ENCODE results near the gene LYSMD3. TPM values are rescaled to one million over a fixed set of nuclear protein-coding genes. Genes with fewer than 3 reads are reported as not detected.
A peak's percentile ranks its signal among the peaks of the same experiment; 100 is the strongest.

LYSMD3 gene
- total and polyA plus RNA-seq, 9 of the 15 experiments (the other 6 are each of a cell fraction or from before 2014, with no cell fraction given): 9.5 to 42.3 (median 20.7) TPM

GRCh38 chr5:90474235-90475107, 54.9 kb downstream of the LYSMD3 start, which contains the start of the genes MBLAC2 and POLR3G (continued):
- TF ChIP-seq THAP7 (CRISPR knock-in tag; IDR thresholded peaks at IDR 0.05) (no peak), PHF8 (IDR thresholded peaks at IDR 0.05; ENCODE audit: borderline replicate concordance, low read length) (peak; percentile 95), TCF15 (CRISPR knock-in tag; IDR thresholded peaks at IDR 0.05) (no peak), EHMT2 (IDR thresholded peaks at IDR 0.05) (no peak), ZNF655 (CRISPR knock-in tag; IDR thresholded peaks at IDR 0.05) (no peak), ZNF121 (CRISPR knock-in tag; conservative IDR thresholded peaks at IDR 0.05) (0 out of 2 replicates have a peak, but pooled peaks have one; percentile 10), ZNF584 (CRISPR knock-in tag; IDR thresholded peaks at IDR 0.05; ENCODE audit: low read depth) (no peak; the same call in 1 of the 2 replicates), LEF1 (IDR thresholded peaks at IDR 0.05) (peak; percentile 28; the same call in 1 of the 2 replicates), DIDO1 (tag; IDR thresholded peaks at IDR 0.05; ENCODE audit: low read depth) (peak; percentile 56; the same call in 1 of the 2 replicates), SAP30 (IDR thresholded peaks at IDR 0.05; ENCODE audit: borderline replicate concordance, insufficient read depth, low read depth, low read length, poor library complexity, severe bottlenecking) (peak; percentile 56), DPF2 (IDR thresholded peaks at IDR 0.05) (peak; percentile 61; the same call in 1 of the 2 replicates), MBD2 (IDR thresholded peaks at IDR 0.05; ENCODE audit: borderline replicate concordance, low read depth) (peak; percentile 58; the same call in 1 of the 2 replicates), ZNF384 (IDR thresholded peaks at IDR 0.05; ENCODE audit: low read depth, low read length) (peak; percentile 58; the same call in 1 of the 2 replicates), CGGBP1 (CRISPR knock-in tag; IDR thresholded peaks at IDR 0.05) (0 out of 2 replicates have a peak, but pooled peaks have one; percentile 14), RBM22 (IDR thresholded peaks at IDR 0.05; ENCODE audit: low read depth, low read length, poor library complexity, severe bottlenecking) (peak; percentile 26), HNRNPK (IDR thresholded peaks at IDR 0.05; ENCODE audit: low read depth, low read length, poor library complexity, severe bottlenecking) (peak; percentile 14), C11orf30 (IDR thresholded peaks at IDR 0.05; ENCODE audit: low read depth) (peak; percentile 82), DMBX1 (CRISPR knock-in tag; IDR thresholded peaks at IDR 0.05; ENCODE audit: borderline replicate concordance) (no peak), HMBOX1 (IDR thresholded peaks at IDR 0.05) (no peak), ZNF3 (CRISPR knock-in tag; IDR thresholded peaks at IDR 0.05) (no peak), GTF2F1 (IDR thresholded peaks at IDR 0.05; ENCODE audit: low read depth, low read length) (no peak; the same call in 1 of the 2 replicates), NR1H2 (CRISPR knock-in tag; IDR thresholded peaks at IDR 0.05) (0 out of 2 replicates have a peak, but pooled peaks have one; percentile 76), ELK3 (CRISPR knock-in tag; IDR thresholded peaks at IDR 0.05) (no peak)

All from K562 (cell line).